ENCODE data around the gene ATG10.
"Not testable (repeated sequence)": the region's sequence is repeated elsewhere in the genome, so short reads cannot be mapped to it uniquely, and the experiment has no call there.

Gene ATG10

GRCh38 chr5:82106207-82106606 is 134.4 kb downstream of the ATG10 start:
- H3K4me3 ChIP-seq (ENCODE audit: low read depth in 1 of 2, low read length in 1 of 2) = no peak overlapping the region
- H3K27me3 ChIP-seq = no peaks in the 10 kb centered on the region
- no peaks in the 10 kb centered on the region for H3K9me3 ChIP-seq
- H3K36me3 ChIP-seq = no peaks in the 10 kb centered on the region
- no peaks in the 10 kb centered on the region for H3K4me1 ChIP-seq (ENCODE audit: control insufficient read depth in 1 of 2, insufficient read depth in 1 of 2, low read depth in 1 of 2, low read length in 1 of 2)
- H3K27ac ChIP-seq = no peak overlapping the region
- TF ChIP-seq, protein P1, sequence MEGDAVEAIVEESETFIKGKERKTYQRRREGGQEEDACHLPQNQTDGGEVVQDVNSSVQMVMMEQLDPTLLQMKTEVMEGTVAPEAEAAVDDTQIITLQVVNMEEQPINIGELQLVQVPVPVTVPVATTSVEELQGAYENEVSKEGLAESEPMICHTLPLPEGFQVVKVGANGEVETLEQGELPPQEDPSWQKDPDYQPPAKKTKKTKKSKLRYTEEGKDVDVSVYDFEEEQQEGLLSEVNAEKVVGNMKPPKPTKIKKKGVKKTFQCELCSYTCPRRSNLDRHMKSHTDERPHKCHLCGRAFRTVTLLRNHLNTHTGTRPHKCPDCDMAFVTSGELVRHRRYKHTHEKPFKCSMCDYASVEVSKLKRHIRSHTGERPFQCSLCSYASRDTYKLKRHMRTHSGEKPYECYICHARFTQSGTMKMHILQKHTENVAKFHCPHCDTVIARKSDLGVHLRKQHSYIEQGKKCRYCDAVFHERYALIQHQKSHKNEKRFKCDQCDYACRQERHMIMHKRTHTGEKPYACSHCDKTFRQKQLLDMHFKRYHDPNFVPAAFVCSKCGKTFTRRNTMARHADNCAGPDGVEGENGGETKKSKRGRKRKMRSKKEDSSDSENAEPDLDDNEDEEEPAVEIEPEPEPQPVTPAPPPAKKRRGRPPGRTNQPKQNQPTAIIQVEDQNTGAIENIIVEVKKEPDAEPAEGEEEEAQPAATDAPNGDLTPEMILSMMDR (IDR thresholded peaks at IDR 0.05) = no peak

DNA sequence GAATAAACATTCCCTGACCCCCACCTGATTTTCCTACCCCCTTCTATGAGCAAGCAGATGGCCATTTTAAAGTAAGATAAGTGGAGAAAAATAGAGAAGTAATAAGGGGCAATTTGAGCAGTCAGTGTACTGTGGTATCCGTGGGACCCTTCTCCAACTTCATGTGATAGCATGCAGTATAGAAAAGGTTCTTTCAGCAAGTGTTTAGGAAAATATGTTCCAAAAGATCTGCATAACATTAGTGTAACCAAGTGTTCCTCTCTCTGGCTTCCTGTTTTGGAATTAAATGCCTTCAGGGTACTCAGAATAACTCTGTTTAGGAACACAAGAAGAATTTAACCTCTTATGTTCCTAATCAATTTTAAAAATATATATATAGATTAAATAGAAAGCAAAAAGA is 134.9 kb downstream of the ATG10 start:
- Histone ChIP-seq H3K27ac (no peak overlapping the region), H3K4me1 (ENCODE audit: control insufficient read depth in 1 of 2, insufficient read depth in 1 of 2, low read depth in 1 of 2, low read length in 1 of 2) (no peaks in the 10 kb centered on the region)
- TF ChIP-seq, protein P1 (IDR thresholded peaks at IDR 0.05) = no peak

DNA sequence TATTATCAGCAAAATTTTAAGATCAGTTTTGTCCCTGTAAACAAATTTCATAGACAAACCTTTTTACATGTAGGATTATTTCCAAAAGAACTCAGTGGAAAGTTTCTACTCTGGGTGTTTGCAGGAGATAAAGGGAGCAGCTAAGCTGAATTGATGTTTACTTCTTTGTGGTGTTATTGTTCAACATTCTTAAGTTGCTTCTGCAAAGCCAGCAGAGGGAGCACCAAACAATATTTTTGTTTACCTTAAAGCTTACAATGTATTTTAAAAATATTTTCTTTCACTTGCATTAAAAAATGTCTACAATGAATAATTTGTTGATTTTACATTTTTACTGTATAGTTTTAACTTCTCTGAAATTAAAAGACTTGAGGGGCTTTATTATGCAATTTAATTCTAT is 135.4 kb downstream of the ATG10 start:
- no peaks in the 10 kb centered on the region for H3K9me3 ChIP-seq
- TF ChIP-seq, protein P1 (IDR thresholded peaks at IDR 0.05) = no peak
- no peaks in the 10 kb centered on the region for H3K36me3 ChIP-seq
- H3K27me3 ChIP-seq = no peaks in the 10 kb centered on the region
- no peak overlapping the region for H3K4me3 ChIP-seq (ENCODE audit: low read depth in 1 of 2, low read length in 1 of 2)
- H3K4me1 ChIP-seq (ENCODE audit: control insufficient read depth in 1 of 2, insufficient read depth in 1 of 2, low read depth in 1 of 2, low read length in 1 of 2) = no peaks in the 10 kb centered on the region
- H3K27ac ChIP-seq = no peak overlapping the region

More for the DNA sequence above, 134.9 kb downstream of the ATG10 start:
- Histone ChIP-seq H3K9me3 (no peaks in the 10 kb centered on the region), H3K36me3 (no peaks in the 10 kb centered on the region), H3K27me3 (no peaks in the 10 kb centered on the region), H3K4me3 (ENCODE audit: low read depth in 1 of 2, low read length in 1 of 2) (no peak overlapping the region)

DNA sequence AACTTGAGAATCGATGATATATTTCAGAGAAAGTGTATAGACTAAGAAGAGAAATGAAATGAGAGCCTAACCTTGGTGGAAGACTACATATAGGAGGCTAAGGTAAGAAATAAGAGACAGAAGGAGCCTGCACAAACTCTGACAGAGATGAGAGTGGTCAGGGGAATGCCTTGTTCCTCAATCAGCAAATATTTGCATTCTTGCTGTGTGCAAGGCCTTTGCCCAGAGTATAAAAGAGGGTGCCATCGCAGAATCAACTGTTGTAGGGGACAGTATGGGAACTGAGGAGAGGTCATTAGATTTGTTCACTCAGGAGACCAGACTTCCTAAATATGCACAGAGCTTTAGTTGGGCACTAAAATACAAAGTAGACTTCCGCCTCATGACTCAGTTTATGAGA is 137.2 kb downstream of the ATG10 start:
- no peaks in the 10 kb centered on the region for H3K4me1 ChIP-seq (ENCODE audit: control insufficient read depth in 1 of 2, insufficient read depth in 1 of 2, low read depth in 1 of 2, low read length in 1 of 2)
- TF ChIP-seq, protein P1 (IDR thresholded peaks at IDR 0.05) = no peak
- H3K27me3 ChIP-seq = no peaks in the 10 kb centered on the region
- H3K36me3 ChIP-seq = no peaks in the 10 kb centered on the region
- no peaks in the 10 kb centered on the region for H3K9me3 ChIP-seq
- H3K27ac ChIP-seq = no peak overlapping the region
- no peak overlapping the region for H3K4me3 ChIP-seq (ENCODE audit: low read depth in 1 of 2, low read length in 1 of 2)

DNA sequence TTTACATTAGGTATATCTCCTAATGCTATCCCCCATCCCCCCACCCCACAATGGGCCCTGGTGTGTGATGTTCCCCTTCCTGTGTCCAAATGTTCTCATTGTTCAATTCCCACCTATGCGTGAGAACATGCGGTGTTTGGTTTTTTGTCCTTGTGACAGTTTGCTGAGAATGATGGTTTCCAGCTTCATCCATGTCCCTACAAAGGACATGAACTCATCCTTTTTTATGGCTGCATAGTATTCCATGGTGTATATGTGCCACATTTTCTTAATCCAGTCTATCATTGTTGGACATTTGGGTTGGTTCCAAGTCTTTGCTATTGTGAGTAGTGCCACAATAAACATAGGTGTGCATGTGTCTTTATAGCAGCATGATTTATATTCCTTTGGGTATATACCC is 138.1 kb downstream of the ATG10 start:
- not testable (repeated sequence) for H3K4me1 ChIP-seq (ENCODE audit: control insufficient read depth in 1 of 2, insufficient read depth in 1 of 2, low read depth in 1 of 2, low read length in 1 of 2); H3K4me3 ChIP-seq (ENCODE audit: low read depth in 1 of 2, low read length in 1 of 2); H3K9me3 ChIP-seq; H3K36me3 ChIP-seq; H3K27ac ChIP-seq; H3K27me3 ChIP-seq

- Histone ChIP-seq H3K4me3 (ENCODE audit: low read depth in 1 of 2, low read length in 1 of 2) (no peak overlapping the region), H3K27me3 (no peaks in the 10 kb centered on the region), H3K4me1 (ENCODE audit: control insufficient read depth in 1 of 2, insufficient read depth in 1 of 2, low read depth in 1 of 2, low read length in 1 of 2) (no peaks in the 10 kb centered on the region), H3K36me3 (no peaks in the 10 kb centered on the region), H3K9me3 (no peaks in the 10 kb centered on the region), H3K27ac (no peak overlapping the region)
- TF ChIP-seq, protein P1 (IDR thresholded peaks at IDR 0.05) = no peak
These were observed 139.4 kb downstream of the ATG10 start for GRCh38 chr5:82111191-82111590.
